HPDE6-E6E7 (cell line): ENCODE results near the gene FOXJ3.

Experiments
- DNase-seq: peaks from one replicate; pipeline ENCODE4 v3.0.0; 2011; ENCODE audit warnings: missing footprints; ENCODE audit errors: extremely low spot score

FOXJ3 gene

GRCh38 chr1:42144711-42145388, 190.2 kb downstream of the FOXJ3 start:
- no peak for DNase-seq

- DNase-seq, result no peak
Observed at GRCh38 chr1:42143896-42144710, 190.9 kb downstream of the FOXJ3 start.

DNA sequence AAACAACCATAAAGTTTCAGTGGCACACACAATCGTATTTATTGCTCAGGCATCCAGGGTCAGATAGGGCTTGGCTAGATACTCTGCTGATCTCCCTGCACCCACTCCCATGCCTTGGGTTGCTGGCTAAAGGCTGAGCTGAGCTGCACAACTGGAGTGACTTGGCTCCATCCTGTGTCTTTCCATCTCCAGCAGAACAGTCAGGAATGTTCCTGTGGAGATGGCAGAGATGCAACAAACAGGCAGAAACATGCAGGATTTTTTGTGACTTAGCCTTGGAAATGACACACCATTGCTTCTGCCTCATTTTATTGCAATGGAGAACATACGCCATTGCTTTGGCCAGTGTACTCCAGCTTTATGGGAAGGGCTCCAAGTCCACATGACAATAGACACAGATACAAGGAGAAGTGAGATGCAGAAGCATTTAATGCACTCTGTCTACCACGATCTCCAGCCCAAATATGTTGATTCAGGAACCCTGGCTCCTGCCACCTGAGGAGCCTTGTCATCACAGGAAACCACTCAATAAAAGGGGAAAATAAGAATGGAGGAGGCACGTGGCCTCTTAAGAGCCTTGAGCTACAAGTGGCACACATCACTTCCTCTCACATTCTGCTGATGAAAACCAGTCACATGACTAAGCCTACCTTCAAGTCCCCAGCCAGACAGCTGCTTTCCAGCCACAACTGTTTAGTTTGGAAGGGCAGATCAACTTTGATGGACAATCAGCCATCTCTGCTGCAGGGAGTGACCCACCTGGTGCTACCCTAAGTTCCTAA, 191.9 kb downstream of the FOXJ3 start:
- no peak for DNase-seq

- no peak for DNase-seq
Observed at GRCh38 chr1:42141978-42142377, 193.1 kb downstream of the FOXJ3 start.

GRCh38 chr1:42140191-42140590, 194.8 kb downstream of the FOXJ3 start:
- no peak for DNase-seq

- DNase-seq, result no peak
Observed at GRCh38 chr1:42139444-42139843, 195.6 kb downstream of the FOXJ3 start.

GRCh38 chr1:42138586-42138985, 196.4 kb downstream of the FOXJ3 start:
- DNase-seq, result no peak

- no peak for DNase-seq
Observed at GRCh38 chr1:42137766-42138165, 197.3 kb downstream of the FOXJ3 start.

GRCh38 chr1:42136466-42136865, 198.6 kb downstream of the FOXJ3 start:
- DNase-seq, result no peak

GRCh38 chr1:42135426-42135825, 199.6 kb downstream of the FOXJ3 start:
- no peak for DNase-seq

- no peak for DNase-seq
Observed at GRCh38 chr1:42133809-42134526, 201.1 kb downstream of the FOXJ3 start.

DNA sequence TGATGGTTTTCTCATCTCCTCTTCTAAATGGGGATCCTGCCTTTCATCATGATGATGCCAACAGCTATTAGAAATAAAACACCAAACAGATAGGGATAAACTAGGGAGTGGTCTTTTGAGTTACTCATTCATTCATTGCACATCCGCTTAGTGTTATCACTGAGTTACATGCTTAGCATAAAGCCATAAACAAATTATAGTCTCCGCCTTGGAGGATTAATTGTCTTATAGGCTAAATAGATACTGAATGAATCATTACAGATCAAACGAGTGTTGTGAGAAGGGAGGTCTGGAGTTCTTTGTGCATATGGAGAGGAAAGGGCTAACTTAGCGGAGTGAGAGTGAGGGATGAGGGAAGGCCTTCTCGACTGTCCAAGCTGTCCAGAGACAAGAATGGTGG, 201.6 kb downstream of the FOXJ3 start:
- no peak for DNase-seq

- DNase-seq, result no peak
Observed at GRCh38 chr1:42130061-42130660, 204.9 kb downstream of the FOXJ3 start.

DNA sequence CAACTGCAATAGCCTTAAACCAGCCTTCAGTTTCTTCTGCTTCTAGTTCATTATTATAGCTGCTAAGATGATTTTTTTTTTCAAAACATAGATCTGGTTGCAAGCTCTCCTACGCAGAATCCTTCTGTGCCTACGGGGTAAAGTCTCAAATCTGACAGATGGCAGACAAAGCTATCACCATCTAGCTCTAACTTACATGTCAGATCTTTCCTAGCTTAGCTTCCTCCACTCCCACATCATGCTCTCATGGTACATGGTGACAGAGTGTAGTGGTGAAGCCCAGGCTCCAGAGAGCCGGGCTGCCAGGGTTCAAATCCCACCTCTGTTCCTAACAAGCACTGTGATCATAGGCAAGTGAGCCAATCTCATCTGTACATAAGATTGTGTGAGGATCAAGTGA, 206.1 kb downstream of the FOXJ3 start:
- no peak for DNase-seq

DNA sequence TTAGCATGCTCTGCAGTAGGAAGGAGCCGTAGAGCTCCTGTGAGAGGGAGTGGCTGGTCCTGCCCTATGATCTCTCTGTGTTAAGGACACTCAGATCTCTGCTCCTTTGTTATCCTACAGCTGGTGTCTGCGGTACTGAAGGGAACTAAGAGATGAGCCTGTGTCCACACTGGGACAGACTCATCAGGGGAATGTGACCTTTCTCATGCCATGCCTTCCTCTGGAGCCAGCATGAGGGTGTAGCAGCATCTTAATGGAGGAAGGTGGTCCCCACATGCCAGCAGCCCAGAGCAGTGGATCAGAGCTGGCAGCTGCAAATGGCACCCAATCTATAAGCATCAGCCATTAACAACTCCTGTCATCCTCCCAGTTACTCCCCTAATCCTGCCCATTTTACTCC, 206.5 kb downstream of the FOXJ3 start:
- DNase-seq, result no peak

DNA sequence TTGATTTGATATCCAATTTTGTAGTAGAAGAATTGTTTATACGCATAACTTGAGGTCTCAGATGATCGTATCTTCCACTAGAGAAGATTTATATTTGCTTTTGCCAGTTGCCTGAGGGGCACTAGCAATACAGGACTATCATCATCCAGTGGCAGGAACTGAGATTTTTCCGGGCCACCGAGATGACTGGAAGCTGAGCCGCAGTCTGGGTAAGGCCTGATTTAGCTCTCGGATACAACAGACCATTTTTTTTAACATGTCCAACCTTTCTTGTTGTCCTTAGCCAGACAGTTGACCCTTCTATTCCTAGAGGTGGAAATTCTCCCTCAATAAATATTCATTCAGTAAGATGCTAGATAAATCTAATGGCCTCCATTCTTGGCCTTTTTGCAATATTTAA, 207.3 kb downstream of the FOXJ3 start:
- no peak for DNase-seq
